NCI-H774 (cell line): ENCODE data around the gene PLAAT2.
"Not testable (repeated sequence)": the region's sequence is repeated elsewhere in the genome, so short reads cannot be mapped to it uniquely, and the experiment has no call there.

ENCODE experiments used
- DNase-seq: peaks from one replicate; lab custom pipeline; 2025; lab: John Stamatoyannopoulos, UW

PLAAT2 gene

DNA sequence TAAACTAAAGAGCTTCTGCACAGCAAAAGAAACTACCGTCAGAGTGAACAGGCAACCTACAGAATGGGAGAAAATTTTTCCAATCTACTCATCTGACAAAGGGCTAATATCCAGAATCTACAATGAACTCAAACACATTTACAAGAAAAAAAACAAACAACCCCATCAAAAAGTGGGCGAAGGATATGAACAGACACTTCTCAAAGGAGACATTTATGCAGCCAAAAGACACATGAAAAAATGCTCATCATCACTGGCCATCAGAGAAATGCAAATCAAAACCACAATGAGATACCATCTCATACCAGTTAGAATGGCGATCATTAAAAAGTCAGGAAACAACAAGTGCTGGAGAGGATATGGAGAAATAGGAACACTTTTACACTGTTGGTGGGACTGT lies 15.7 kb upstream of the PLAAT2 start:
- not testable (repeated sequence) for DNase-seq

DNA sequence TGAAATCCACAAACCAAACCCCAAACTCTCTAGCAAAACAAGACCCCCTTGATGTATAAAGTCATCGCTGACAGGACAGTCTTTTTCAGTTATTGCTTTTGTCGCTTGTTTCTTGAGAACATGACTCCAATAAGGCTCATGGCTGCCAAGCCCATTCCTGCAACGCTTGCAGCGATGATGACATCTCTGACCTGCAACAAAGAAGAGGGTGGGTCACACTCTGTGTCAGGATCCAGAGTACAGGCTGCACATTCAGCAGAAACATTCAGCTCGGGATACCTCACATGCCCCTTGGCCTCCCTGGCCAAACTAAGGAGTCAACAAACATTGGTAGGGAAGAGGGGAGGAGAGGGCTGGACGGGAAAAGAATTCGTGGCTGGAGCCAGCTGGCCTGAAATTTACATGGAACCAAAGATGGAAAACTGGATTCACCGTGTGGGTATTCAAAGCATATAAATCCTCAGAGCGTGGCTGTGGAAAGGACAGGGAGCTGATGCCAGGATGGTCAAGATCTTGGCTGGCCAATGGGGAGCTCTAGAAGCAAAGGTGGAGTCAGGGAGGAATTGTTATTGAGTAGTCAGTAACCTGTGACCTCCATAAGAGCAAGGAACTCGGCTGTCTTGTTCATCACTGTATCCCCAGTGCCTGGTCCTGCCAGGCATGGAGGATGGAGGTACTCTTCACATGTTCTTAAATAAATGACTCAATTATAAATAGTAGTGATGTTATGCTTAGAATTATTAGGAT lies 11.8 kb upstream of the PLAAT2 start:
- no peak for DNase-seq

DNA sequence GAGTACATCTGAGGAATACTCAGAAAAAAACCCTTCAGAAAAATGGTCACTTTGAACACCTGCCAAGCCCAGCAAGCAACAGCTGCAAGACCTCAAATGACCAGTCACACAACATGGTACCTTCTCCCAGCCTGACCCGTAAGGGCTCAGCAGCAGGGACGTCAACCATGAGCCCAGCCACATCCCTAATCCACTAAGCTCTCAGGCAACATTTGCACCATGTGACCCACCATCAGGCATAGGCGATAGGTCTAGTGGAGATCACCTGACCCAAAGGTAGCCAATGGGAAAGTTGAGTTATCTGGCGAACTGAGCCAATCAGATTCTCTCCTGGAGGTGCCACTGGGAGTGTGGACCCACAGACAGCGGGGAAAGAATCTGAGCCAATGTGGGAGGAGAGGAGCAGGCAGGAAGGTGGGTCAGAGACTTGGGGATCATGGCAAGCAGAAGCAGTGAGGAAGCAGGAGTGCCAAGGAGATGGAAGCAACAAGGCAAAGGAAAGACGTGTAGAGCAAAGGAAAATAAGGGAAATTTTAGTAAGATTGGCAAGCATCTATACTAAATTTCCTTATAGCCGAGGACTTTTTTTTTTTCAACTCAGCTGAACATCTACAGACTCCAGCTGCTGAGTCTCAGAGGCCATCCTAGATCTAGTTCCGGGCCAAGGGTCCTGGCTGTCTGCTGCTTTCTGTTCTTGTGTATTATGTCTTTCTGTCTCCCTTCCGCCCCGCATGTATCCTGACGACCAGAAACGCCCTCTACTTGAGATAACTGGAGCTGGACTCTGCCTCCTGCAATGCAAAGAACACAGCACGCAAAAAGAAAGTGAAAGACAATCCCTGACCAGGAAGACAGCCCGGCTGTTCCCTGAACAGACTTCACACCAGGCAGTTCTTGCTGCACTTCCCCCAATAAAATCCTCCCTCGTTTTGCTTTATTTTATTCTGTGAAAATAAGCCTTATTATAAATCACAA lies 11.0 kb upstream of the PLAAT2 start:
- peak; percentile 83 for DNase-seq

DNA sequence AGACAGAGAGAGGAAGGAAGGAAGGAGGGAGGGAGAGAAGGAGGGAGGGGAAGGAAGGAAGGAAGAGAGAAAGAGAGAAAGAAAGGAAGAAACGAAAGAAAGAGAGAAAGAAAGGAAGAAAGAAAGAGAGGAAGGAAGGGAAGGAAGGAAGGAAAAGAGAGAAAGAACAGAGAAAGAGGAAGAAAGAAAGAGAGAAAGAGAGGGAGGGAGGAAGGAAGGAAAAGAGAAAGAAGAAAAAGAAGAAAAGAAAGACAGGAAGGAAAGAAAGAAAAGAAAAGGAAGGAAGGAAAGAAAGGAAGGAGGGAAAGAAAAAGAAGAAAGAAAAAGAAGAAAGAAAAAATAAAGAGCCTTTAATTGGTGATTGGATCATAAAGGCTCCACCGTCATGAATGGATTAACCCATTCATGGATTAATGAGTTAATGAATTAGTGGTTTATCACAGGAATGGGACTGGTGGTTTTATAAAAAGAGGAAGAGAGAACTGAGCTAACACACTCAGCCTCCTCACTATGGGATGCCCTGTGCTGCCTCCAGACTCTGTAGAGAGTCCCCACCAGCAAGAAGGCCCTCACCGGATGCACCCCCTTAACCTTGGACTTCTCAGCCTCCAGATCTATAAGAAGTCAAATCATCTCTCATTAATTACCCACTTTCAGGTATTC lies 9.0 kb upstream of the PLAAT2 start:
- no peak for DNase-seq

DNA sequence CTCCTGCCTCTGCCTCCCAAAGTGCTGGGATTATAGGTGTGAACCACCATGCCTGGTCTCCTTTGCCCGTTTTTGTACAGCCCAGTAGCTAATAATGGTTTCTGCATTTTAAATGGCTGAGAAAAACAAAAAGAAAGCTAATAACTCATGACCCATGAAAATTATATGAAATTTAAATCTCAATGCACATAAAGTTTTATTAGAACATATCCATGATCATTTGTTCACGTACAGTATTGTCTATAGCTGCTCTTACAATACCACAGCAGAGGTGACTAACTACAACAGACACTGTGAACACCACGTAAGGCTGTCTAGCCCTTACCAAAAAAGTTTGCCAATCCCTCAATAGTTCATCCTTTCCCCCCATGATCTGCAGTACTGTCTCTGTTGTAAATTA lies 6.4 kb upstream of the PLAAT2 start:
- DNase-seq, result no peak

DNA sequence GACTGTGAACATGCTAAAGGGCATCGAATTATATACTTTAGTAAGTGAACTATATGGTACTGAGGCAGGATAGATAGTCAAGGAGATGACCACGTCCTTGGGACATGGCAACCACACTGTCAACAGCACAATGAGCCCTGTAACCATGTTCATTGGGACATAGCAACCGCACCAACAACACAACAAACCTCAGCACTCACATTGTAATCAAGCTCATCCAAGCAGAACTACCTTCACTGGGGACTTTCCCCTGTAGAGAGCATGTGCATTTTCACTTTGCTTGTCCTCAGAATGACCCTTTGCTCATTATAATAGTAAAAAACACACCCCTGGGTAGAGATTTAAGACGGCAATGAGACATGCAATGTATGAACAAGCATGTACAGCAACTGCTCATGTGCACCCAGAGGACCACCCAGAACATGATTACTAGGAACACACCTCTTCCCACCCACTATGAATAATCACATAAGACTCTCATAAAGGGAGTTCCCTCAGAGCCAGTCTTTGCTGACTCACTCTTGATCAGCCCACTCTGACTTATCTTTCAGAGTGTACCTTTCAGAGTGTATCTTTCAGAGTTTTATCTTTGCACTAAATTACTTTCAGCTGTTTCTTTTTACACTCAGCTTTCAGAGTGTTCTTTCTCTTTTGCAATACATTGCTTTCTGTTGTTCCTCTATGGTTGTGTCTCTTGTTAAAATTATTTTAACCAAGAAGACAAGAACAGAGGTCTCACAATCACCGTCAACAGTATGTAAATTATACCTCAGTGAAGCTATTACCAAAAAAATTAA lies 4.1 kb upstream of the PLAAT2 start:
- peak; percentile 49 for DNase-seq

DNA sequence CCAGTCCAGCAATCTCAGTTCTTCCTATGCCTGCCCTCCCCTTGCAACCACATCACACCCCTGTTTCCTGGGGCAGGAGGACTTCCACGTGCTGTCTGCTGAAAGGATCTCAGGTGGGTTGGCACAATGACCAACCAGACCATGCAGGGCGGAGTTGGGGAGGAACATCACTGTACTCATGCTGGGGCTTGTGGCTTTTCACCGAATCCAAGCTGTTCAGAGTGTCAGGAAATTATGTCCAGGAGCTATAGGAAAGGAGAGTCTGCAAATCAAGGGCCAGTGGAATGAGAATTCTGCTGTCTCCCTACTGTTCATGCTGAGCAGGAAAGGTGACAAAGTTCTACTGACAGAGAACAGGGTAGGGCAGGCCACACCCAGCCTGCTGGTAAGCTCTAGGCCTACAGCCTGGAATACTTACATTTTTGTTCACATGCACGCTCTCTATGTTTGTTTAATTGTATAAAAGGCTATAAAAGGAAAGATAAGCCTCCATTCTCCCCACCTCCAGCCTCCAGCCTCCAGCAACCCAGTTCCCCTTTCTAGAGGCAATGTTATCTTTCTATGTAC lies 1.7 kb upstream of the PLAAT2 start:
- no peak for DNase-seq

DNA sequence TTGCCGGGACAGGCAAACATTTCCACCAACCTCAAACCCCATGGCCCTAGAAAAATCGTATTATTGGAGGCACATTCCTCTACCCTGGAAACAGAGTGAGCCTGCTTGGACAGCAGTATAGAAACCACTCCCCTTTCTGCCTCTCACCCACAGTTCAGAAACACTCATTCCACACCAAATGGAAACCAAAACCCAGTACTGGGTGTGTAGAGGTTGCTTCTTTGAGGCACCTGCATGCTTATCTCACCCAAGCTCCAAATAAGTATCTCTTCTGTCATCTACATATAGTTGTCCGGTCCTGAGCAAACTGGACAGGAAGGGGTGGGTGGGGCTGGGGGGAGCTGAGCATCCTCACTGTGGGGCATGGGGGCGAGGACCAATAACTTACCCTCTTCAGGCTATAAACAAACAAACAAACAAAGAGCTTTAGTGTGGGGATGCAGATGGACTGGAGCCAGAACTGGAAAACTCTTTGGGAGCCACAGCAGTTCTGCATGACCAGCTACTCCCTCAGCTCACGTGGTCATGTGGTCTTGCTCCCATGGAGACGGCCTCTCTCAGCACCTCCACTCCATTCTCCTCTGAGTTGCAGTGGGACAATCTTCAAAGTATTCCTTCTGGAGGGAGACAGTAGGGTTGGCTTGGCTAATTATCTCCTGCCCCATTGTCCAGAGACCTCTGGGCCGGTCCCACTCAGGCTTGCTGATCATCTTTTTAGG lies 1.0 kb upstream of the PLAAT2 start:
- no peak for DNase-seq

DNA sequence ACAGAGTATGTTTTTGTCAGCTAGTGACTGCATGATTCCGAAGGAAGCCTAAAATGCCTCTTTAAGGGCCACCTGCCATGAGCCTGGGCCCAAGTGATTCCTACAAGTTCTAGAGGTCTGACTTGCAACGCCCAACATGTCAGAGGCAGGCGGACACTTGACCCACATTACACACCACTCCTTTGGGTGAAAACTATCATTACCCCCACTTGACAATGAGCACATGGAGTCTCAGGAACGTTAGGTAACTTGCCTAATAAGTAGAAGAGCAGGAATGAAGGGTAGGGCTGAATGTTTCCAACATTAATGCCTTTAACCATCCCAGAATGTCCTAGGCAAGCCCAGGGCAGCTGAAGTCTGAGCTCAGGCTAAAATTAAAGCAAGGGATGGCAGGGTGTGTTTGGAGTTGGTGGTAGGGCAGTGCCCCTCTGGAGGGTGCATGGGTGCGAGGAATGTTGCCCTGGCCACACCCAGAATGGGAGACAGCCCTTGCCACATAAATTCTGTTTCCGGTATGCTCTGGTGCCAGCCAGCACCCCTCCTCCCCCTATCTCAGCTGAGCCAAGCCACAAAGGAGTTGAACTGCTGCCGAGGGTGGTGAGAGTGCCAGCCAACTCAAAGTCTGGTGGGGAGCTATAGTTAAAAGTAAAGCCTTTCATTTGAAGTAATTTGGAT lies 2.5 kb downstream of the PLAAT2 start:
- DNase-seq, result no peak

DNA sequence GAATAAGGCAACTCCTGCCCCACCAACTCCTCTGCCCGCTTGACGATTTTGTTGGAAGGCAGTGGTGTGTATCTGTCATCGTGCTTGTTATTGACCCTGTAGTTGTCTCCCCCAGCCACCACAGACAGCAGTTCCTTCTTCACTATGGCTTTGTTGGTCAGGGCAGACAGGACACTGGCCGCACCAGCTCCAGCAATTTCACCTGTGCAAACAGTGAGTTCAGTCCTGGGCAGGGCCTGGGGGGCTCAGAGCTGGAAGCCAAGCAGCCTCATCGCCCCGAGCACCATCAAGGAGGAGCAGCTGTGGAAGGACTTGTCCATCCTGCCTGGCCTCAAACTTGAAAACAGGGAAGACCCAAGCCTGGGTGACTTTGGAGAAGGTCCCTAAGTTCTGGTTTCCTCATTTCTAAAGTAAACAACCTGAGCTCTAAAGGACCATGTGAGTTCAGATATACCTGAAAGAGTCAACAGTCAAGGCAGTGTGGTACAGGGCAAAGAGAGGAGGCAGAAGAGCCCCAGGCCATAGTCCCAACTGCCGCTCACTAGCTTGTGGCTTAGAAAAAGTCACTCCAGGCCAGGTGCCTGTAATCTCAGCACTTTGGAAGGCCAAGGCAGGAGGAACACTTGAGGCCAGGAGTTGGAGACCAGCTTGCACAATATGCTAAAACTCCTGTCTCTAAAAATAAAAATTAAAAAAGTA lies 4.6 kb downstream of the PLAAT2 start:
- no peak for DNase-seq

DNA sequence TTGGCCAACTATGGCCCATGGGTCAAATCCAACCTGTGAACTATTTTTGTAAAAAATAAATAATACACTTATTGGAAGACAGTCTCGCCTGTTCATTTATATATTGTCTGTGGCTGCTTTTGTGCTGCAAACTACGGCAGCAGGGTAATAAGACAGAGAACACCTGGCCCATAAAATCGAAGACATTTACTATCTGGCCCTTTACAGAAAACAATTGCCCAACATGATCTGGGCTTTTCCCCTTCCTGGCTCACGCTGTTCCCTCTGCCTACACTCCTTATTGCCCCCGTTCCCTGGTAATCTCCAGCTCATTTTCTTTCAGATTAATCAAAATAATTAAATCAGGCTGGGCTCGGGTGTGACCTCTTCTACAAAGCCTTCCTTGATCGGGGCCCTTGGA lies 5.6 kb downstream of the PLAAT2 start:
- DNase-seq, result no peak

DNA sequence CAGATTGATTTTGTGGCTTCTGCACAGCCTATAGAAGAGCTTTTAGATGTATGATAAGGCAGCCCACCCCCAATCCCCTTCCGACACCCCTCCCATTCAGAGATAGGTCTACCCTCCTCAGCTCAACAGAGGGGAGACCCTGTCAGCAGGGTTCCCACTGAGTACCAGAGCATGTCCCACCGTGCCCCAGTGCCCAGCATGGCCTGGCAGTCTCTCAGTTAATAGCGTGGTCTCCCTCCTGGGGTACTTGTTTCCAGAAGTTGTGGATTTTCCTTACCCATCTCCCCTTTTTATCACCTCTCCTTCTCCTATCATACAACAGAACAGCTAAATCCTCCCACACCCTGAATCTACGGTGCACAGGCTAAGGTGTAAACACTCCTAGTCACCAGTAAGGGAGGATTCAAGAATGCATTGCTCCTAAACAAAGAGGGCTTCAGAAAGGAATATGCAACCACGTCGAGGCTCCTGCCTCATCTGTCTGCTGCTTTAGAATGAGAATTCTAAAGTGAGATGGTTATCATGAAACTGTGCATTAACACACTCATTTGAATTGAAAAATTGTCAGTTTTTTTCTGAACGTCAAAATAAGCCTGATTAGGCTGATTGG lies 6.7 kb downstream of the PLAAT2 start:
- no peak for DNase-seq

DNA sequence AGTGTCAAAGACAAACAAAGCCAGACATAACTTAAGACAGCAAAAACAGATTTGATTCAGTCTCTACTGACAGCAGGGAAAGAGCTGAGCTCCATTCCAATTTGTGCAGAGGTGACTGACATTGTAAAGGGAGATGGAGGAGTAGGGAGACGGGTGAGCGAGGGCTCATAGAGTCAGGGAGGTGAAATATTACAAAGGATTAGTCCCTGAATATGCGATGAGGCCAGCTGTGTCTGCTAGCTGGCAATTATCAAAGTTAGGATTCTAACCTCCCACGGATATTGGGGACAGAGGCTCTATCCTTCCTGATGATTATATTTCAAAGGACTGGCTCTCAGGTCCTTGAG lies 8.3 kb downstream of the PLAAT2 start:
- no peak for DNase-seq

DNA sequence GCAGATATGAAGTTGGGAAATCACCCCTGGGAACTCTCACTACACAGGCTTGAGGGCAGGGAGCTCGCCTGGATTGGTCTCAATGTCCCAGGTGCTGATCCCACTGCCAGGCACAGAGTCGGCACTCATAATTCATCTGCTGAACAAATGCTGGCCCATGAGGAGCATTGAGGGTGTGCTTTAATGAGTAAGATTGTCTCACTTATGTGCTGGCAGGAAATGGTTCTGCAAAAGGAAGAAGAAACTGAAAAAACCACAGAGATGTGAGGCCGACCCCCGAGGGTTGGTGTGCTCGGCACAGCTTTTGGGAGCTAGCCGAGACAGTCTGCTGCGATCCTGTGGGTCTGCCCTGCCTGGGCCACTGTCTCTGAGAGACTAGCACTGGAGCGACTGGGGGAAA lies 9.4 kb downstream of the PLAAT2 start:
- DNase-seq, result no peak

DNA sequence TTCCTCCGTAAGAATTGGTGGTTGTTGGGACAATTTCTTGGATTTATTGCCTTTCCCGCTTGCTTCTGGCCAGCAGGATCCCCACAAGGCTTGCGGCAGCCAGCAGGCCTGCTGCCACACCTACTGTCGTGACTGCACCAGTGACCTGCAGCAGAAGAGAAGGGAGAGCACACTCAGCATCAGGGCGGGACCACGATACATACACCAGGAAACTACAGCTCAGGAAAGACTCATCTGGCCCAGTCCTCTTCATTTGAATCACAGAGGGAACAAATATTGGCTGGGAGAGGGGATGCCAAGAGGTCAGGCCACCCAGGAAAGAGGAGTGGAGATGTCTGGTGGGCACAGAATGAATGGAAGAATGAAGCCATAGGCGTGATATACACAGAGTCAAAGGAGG lies 10.3 kb downstream of the PLAAT2 start:
- DNase-seq, result no peak

DNA sequence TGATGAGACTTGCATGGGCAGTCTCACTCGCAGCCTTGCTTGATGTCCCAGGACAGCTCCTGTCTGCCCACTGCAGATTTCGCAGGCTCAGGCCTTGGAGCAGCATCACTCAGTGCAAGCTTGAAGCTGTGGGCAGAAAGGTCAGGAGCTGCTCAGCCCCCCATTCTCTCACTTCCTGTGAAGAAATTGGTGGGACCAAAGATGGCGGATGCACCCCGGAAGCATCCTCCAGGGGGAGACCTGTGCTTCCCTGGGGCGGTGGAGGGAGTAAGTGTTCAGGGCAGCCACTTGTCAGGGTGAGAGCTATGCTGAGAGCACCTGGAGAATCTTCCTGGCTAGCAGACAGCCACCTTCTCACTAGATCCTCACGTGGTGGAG lies 11.3 kb downstream of the PLAAT2 start:
- no peak for DNase-seq

DNA sequence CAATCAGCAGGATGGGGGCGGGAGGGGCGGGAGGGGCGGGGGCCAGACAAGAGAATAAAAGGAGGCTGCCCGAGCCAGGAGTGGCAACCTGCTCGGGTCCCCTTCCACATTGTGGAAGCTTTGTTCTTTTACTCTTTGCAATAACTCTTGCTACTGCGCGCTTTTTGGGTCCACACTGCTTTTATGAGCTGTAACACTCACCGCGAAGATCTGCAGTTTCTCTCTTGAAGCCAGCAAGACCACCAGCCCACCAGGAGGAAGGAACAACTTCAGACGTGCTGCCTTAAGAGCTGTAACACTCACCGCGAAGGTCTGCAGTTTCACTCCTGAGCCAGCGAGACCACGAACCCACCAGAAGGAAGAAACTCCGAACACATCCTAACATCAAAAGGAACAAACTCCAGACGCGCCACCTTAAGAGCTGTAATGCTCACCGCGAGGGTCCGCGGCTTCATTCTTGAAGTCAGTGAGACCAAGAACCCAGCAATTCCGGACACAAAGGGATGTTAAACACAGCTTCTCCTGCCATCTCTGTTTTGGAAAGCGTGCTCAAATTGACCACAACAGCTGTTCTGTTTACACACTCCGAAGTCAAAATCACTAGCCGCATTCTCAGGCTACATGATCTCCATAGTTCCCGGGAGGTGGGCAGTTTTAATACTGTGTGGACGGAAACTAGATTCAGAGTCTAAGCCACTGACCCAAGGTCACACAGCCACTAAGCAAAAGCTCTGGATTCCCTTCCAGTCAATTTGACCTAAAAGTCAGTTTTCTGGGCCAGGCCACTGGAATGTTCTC lies 11.9 kb downstream of the PLAAT2 start:
- DNase-seq, result no peak

DNA sequence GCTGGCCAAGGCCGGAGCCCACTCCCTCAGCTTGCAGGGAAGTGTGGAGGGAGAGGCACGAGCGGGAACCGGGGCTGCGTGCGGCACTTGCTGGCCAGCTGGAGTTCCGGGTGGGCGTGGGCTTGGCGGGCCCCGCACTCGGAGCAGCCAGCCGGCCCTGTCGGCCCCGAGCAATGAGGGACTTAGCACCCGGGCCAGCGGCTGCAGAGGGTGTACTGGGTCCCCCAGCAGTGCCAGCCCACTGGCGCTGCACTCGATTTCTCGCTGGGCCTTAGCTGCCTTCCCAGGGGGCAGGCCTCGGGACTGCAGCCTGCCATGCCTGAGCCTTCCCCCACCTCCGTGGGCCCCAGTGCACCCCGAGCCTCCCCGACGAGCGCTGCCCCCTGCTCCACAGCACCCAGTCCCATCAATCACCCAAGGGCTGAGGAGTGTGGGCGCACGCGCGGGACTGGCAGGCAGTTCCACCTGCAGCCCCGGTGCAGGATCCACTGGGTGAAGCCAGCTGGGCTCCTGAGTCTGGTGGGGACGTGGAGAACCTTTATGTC lies 13.0 kb downstream of the PLAAT2 start:
- not testable (repeated sequence) for DNase-seq
